K562 (cell line): ENCODE results near the gene SAMD4A.

Source experiments
- POLR2AphosphoS5 ChIP-seq: IDR thresholded peaks from 2 replicates; pipeline ENCODE4 v1.6.1; 2011; ENCODE audit warnings: mild to moderate bottlenecking, low read depth, low read length, moderate library complexity; ENCODE audit not compliant: control insufficient read depth, insufficient read depth
- RAD21 ChIP-seq, 2 experiments: fragments of 250-450 bp in 1 of 2; fragments of 450-650 bp in 1 of 2; sonication (Bioruptor Pico) in 1 of 2; formaldehyde crosslinking in 1 of 2; IDR thresholded peaks in 1 of 2; conservative IDR thresholded peaks in 1 of 2; 2 replicates each; pipeline versions ENCODE4 v1.4.0 to v1.8.0; 2020 to 2022; ENCODE audit warnings: mild to moderate bottlenecking in 2 of 2, moderate library complexity in 1 of 2
- RFX7 ChIP-seq: fragments of 250-450 bp; sonication (Bioruptor Pico); IDR thresholded peaks from 2 replicates; pipeline ENCODE4 v1.5.1; 2021; ENCODE audit warnings: mild to moderate bottlenecking
- ZNF3 ChIP-seq: fragments of 250-450 bp; sonication (Bioruptor Pico); IDR thresholded peaks from 2 replicates; pipeline ENCODE4 v1.5.0; 2021; ENCODE audit warnings: mild to moderate bottlenecking, moderate library complexity
- ZNF707 ChIP-seq: fragments of 250-450 bp; sonication (Bioruptor Pico); conservative IDR thresholded peaks from 2 replicates; pipeline ENCODE4 v1.8.0; 2022; ENCODE audit warnings: inconsistent platforms, mild to moderate bottlenecking, moderate library complexity
- TF ChIP-seq, protein P1 (sequence below), 2 experiments: IDR thresholded peaks in 1 of 2; conservative IDR thresholded peaks in 1 of 2; 2 replicates each; pipeline ENCODE4 v1.6.1; 2016; ENCODE audit warnings: low read depth in 2 of 2, mild to moderate bottlenecking in 1 of 2, missing compliant biosample characterization in 1 of 2, missing genetic modification characterization in 1 of 2, moderate library complexity in 1 of 2
- TF ChIP-seq, protein P2 (sequence below), 3 experiments: IDR thresholded peaks in 2 of 3; conservative IDR thresholded peaks in 1 of 3; 2 replicates each; pipeline ENCODE4 v1.5.1; 2011 to 2012; ENCODE audit warnings: low read length in 3 of 3, mild to moderate bottlenecking in 3 of 3, control low read depth in 2 of 3, improper control_type of control experiment in 1 of 3, inconsistent platforms in 1 of 3, low read depth in 1 of 3, mixed read lengths in 1 of 3, moderate library complexity in 1 of 3; ENCODE audit not compliant: insufficient read depth in 2 of 3

DNA sequence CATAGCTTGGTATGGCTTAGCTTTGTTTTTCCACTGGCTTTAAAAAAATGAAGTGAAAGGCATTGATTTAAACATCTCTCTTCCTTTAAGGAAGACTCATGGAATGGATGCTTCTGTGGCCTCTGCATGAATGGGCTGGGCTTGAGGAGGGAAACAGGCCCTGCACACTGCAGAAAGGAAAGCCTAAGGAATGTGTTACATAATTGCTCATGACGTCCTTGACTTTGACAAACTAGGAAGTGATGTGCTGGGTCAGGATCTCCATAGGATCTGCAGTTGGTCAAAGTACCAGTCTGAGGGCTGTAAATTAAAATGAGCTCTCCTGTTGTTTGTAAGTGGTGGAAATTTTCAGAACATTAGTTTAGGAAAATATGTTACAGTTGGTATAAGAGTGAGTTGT lies 12.7 kb downstream of the SAMD4A start:
- TF ChIP-seq RFX7 (CRISPR knock-in tag) = no peak
- no peak for TF ChIP-seq POLR2AphosphoS5
- TF ChIP-seq, protein P1, sequence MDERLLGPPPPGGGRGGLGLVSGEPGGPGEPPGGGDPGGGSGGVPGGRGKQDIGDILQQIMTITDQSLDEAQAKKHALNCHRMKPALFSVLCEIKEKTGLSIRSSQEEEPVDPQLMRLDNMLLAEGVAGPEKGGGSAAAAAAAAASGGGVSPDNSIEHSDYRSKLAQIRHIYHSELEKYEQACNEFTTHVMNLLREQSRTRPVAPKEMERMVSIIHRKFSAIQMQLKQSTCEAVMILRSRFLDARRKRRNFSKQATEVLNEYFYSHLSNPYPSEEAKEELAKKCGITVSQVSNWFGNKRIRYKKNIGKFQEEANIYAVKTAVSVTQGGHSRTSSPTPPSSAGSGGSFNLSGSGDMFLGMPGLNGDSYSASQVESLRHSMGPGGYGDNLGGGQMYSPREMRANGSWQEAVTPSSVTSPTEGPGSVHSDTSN (CRISPR knock-in tag; IDR thresholded peaks at IDR 0.05; ENCODE audit: low read depth) = no peak
- TF ChIP-seq, protein P1 (tag; conservative IDR thresholded peaks at IDR 0.05; ENCODE audit: low read depth) = no peak
- TF ChIP-seq RAD21 (CRISPR knock-in tag; conservative IDR thresholded peaks at IDR 0.05 in 1 of 2, IDR thresholded peaks at IDR 0.05 in 1 of 2) = no peak
- TF ChIP-seq, protein P2, sequence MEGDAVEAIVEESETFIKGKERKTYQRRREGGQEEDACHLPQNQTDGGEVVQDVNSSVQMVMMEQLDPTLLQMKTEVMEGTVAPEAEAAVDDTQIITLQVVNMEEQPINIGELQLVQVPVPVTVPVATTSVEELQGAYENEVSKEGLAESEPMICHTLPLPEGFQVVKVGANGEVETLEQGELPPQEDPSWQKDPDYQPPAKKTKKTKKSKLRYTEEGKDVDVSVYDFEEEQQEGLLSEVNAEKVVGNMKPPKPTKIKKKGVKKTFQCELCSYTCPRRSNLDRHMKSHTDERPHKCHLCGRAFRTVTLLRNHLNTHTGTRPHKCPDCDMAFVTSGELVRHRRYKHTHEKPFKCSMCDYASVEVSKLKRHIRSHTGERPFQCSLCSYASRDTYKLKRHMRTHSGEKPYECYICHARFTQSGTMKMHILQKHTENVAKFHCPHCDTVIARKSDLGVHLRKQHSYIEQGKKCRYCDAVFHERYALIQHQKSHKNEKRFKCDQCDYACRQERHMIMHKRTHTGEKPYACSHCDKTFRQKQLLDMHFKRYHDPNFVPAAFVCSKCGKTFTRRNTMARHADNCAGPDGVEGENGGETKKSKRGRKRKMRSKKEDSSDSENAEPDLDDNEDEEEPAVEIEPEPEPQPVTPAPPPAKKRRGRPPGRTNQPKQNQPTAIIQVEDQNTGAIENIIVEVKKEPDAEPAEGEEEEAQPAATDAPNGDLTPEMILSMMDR (IDR thresholded peaks at IDR 0.05 in 2 of 3, conservative IDR thresholded peaks at IDR 0.05 in 1 of 3; ENCODE audit: insufficient read depth in 2 of 3, low read depth in 1 of 3, low read length in 3 of 3) = no peak
- TF ChIP-seq ZNF707 (CRISPR knock-in tag) = no peak
- TF ChIP-seq ZNF3 (CRISPR knock-in tag) = no peak
